NOMO-1 treated with dmso at 0.1 percent for 144 hours (cell line): ENCODE data around the gene TNFRSF6B.
"Not testable (repeated sequence)": the region's sequence is repeated elsewhere in the genome, so short reads cannot be mapped to it uniquely, and the experiment has no call there.

Experiments
- DNase-seq: peaks from one replicate; lab custom pipeline; 2025; ENCODE audit not compliant: unreplicated experiment; lab: John Stamatoyannopoulos, UW

The TNFRSF6B gene

DNA sequence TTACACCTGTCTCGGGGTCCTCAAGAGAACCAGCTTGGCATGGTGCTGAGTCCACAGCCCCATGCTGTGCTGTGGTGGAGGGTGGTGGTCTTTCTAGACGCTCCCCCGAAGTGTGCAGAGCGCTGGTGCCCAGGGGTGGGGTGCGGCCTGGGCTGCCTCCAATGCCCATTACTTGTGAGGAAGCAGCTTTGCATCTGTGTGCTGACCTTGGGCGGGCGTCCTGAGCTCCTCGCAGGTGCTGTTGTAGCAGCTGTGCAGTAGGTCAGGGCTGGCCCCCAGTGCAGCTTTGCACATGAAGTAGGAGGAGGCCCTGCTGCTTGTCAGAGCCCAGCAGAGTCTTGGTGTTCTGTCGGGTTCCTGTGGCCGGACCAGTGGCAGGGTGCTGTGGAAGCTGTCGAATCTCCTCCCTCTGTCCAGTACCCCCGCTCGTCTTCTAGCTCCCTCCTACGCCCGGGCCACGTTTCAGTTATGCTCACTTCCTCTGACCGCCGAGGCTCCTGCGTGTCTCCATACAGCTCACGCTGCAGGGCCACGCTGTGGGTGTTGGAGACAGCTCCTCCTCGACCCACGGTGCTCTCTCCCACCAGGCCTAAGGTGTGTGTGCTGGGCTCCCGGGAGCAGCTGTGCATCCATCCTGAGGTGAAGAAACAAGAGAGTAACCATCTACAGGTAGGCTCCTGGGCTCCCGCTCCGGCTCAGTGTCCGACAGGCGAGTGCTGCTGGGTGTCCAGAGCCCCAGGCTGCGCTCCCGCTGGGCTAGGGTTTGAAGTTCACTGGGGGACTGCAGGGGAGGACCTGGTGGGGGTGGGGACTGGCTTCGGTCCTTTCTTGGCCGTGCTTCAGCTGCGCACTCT, 34.3 kb upstream of the TNFRSF6B start:
- no peak for DNase-seq

GRCh38 chr20:63662813-63663189, 33.7 kb upstream of the TNFRSF6B start:
- no peak for DNase-seq

DNA sequence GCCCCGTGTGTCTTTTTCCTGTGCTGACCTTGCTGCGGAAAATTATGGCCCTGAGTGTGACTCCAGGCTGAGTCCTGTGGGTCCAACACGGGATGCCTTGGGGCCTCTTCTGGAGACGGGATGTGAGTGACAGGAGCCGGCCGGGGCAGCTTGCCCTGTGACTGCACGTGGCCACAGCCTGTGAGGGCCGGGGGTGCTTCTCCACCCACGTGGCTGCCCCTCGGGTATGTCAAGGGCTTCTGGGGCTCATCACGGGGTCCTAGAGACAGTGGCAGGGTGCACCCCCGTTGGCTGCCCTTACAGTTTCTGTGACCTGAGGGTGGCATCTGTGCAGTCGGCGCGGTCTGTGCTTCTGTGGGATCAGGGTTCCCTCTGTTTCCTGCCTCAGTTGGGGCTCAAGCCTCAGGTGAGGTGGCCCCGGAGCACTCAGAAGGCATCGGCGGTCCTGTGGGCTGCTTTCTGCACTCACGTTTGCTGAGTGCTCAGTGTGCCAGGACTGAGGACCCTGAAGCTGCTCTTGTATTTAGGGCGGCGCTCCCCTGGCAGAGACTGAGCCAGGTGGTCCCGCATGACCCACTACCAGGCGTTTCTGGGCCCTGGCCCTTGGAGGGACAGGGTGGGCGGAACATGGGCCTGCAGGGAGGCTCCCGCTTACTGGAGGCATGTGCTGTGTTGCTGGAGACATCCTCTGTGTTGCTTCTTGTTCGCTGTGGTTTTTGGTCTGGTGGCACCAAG, 33.0 kb upstream of the TNFRSF6B start:
- no peak for DNase-seq

- no peak for DNase-seq
Observed at GRCh38 chr20:63664143-63664851, 32.2 kb upstream of the TNFRSF6B start.

DNA sequence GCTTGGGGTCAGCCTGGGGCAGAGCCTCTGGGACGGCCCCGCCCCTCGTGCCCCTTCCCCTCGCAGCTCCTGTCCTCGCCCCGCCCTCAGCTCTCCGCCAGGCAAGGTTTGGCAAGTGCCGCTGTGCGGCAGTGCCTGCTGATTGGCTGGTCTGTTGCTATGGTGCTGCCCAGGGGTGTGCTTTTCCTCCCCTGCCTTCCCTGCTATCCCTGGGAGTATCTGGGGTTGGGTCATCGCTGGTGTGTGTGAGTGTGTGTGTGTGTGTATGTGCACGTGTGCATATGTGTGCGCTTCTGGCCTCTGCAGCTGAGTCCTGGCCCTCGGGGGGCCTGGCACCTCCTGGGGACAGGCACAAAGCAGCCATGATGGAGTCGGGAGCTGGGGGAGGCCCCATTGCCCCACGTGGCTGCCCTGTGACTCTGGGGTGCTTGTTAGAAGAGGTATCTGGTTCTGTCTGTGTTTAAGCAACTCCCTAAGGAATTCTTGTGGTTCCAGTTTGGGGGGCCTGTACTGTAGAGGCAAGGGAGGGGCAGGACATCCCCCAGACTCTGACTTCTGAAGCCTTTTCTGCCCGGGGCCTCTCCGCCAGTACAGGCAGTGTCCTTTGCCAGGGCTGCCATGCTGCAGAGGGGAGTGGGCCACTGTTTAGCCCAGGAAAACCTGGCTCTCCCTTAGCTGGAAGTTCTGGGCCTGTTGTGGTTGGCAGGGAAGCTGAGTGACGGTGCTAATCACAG, 31.4 kb upstream of the TNFRSF6B start:
- DNase-seq = no peak

- DNase-seq = no peak
Observed at GRCh38 chr20:63665708-63666107, 30.7 kb upstream of the TNFRSF6B start.

DNA sequence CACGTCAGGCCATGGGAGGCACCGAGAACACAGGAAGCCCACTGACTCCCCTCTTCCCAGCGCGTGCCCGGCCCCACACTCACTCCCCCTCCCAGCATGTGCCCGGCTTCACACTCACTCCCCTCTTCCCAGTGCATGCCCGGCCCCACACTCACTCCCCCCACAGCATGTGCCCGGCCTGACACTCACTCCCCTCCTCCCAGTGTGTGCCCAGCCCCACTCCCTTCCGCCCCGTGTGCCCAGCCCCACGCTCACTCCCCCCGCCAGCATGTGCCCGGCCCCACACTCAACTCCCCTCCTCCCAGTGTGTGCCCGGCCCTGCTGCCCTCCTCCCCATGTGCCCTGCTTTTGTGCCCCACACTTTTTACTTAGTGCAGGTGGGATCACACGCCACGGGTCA, 28.6 kb upstream of the TNFRSF6B start:
- no peak for DNase-seq

- DNase-seq = no peak
Observed at GRCh38 chr20:63668351-63668750, 28.1 kb upstream of the TNFRSF6B start.

DNA sequence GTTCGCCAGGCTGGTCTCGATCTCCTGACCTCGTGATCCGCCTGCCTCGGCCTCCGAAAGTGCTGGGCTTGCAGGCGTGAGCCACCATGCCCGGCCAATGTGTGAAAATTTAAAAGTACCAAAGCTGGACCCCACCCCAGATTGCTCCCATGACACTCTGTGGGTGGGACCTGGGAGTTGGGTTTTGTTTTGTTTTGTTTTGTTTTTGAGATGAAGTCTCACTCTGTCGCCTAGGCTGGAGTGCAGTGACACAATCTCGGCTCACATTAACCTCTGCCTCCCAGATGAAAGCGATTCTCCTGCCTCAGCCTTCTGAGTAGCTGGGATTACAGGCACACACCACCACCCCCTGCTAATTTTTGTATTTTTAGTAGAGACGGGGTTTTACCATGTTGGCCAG, 24.8 kb upstream of the TNFRSF6B start:
- DNase-seq = not testable (repeated sequence)

- no peak for DNase-seq
Observed at GRCh38 chr20:63672666-63673065, 23.8 kb upstream of the TNFRSF6B start.

DNA sequence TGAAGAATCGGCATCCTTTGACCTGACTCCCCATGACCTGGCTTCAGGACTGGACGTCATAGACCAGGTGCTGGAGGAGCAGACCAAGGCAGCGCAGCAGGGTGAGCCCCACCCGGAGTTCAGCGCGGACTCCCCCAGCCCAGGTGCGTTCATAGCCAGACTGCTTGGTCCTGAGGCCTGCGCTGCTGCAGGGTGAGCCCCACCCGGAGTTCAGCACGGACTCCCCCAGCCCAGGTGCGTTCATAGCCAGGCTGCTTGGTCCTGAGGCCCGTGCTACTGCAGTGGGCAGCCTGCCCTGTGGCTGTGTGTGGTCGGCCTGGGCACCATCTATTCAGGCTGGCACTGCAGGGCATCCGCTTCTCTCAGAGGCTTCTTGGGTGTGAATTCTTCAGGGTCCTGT, 22.5 kb upstream of the TNFRSF6B start:
- no peak for DNase-seq

DNA sequence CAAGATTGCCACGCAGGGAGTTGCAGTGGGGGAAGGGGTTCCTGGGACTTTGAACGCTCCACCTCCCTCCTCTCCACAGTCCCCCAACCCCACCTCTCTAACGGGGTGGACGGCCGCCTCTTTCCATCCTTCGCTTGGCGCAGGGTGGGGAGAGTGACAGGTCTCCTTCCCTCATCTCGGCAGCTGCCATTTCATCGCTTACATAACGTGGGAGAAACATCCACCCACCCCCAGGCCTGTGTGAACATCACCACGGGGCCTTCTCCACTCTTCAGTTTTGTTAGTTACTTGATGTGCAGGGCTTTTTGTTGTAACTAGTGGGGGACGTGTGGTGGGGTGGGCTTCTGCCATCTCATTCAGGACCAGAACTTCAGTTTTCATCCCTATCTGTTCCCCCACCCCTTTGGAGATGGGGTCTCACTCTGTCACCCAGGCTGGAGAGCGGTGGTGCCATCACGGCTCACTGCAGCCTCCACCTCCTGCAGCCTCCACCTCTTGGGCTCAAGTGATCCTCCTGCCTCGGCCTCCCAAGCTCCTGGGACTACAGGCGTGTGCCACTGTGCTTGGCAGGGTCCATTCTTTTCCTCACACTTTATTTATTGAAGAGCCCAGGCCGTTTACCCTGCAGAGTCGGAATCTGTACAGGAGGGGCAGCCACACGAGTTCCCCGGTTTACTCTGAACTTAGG, 20.6 kb upstream of the TNFRSF6B start:
- DNase-seq = no peak

GRCh38 chr20:63678071-63678470, 18.4 kb upstream of the TNFRSF6B start:
- DNase-seq = no peak

DNA sequence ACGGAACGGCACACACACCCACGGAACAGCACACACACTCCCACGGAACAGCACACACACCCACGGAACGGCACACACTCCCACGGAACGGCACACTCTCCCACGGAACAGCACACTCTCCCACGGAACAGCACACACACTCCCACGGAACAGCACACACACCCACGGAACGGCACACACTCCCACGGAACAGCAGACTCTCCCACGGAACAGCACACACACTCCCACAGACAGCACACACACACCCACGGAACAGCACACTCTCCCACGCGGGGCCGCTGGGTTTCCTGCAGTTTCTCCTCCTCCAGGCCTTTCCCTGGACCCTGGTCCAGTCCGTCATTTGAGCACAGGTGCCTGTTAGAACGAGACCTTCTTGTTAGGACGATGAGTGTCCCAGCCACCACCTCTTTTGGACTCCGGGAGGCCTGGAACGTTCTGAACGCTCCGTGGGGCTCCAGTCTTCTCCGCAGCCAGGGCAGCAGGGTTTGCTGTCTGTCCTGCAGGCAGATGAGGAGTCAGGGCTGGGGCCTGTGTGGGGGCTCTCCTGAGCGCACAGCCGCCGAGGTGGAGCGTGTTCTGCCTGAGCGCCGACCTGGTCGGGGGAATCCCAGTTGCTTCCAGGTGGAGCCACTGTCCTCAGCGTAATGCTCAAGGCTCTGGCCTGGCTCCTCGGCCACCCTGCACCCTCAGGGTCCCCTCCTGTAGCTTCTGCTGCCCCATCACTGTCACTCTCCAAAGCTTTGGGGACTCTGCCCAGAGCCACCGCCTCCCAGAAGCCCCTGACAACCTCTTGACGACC, 17.6 kb upstream of the TNFRSF6B start:
- no peak for DNase-seq

- no peak for DNase-seq
Observed at GRCh38 chr20:63679799-63680305, 16.6 kb upstream of the TNFRSF6B start.

GRCh38 chr20:63680427-63680826, 16.0 kb upstream of the TNFRSF6B start:
- no peak for DNase-seq

DNA sequence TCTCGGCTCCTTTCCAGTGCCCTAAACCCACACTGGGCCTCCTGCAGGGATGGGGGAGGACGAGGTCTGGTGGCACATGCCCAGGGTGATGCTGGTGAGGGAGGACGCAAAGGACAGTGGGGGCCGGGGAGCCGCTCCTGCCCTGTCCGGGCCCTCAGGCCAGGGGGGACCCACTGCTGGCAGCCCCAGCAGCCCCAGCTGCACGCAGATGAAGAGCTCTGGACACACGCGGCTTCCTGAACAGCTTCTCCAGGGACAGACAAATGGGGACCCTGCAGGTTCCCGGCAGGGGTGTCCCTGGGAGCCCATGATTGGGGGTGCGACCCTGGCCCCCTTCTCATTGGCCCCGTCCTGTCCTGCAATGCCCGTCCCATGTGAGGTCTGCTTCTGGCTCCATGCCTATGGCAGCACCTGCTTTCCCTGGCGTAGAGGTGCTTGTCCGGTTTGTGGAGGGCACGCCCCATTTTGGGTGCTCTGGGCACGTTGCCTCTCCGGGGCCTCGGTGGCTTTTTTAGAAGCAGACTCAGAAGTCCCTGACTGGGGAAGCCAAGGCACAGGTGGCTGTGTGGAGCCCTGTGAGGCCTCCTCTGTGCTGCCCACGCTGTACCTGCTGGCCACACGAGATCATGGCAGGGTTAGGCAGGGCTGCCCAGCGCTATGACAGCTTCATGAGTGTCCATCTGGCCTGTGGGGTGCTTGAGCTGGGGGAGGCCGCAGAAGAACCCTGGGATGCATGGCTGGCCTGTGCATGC, 15.4 kb upstream of the TNFRSF6B start:
- no peak for DNase-seq

- DNase-seq = no peak
Observed at GRCh38 chr20:63681609-63682142, 14.8 kb upstream of the TNFRSF6B start.
